Measurements from ENCODE around the gene STAC2. TPM values are rescaled to one million over a fixed set of nuclear protein-coding genes. Genes with fewer than 3 reads are reported as not detected.
A peak's percentile ranks its signal among the peaks of the same experiment; 100 is the strongest.

Gene STAC2
- total and polyA plus RNA-seq, 2 of the 13 experiments (the other 11 are each of a cell fraction or from before 2014, with no cell fraction given): not detected

DNA sequence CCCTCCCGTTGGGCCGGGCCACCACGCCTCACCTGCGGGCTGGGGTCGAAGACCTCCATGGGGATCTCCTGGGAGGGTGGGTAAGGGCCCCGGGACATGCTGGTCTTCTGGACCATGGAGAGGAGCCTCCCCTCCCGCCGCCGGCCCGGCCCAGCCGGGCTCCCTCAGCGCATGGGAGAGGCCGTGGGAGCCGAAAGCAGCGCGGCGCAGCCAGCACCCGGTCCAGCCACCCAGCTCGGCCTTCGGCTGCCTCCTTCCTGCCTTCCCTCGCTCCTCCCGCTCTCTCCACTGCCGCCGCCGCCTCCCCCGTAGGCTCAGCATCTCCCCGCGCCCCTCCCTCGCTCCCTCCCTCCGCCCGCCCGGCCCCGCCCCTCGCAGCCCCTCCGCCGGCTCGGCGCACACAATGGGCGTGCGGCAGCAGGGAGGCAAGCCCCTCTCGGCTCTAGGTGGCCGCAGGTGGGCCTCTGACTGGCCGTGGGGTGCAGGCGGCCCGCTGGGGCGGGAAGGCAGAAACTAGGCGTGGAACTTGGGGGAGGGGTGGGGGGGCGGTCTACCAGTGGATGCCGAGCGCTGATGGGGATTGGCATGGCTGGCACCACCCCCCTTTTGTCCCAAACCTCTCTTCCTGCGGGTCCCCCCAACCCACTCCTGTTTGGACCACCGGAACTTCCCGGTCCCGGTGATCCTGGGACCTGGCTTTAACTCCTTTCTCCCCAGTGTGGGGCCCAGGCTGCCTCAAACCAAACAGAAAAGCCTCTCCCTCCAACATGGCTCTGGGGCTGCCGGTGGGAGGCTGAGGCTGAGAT lies 28.2 kb downstream of the STAC2 start, which contains the start of gene CACNB1 (continued):
- TF ChIP-seq, protein P1, sequence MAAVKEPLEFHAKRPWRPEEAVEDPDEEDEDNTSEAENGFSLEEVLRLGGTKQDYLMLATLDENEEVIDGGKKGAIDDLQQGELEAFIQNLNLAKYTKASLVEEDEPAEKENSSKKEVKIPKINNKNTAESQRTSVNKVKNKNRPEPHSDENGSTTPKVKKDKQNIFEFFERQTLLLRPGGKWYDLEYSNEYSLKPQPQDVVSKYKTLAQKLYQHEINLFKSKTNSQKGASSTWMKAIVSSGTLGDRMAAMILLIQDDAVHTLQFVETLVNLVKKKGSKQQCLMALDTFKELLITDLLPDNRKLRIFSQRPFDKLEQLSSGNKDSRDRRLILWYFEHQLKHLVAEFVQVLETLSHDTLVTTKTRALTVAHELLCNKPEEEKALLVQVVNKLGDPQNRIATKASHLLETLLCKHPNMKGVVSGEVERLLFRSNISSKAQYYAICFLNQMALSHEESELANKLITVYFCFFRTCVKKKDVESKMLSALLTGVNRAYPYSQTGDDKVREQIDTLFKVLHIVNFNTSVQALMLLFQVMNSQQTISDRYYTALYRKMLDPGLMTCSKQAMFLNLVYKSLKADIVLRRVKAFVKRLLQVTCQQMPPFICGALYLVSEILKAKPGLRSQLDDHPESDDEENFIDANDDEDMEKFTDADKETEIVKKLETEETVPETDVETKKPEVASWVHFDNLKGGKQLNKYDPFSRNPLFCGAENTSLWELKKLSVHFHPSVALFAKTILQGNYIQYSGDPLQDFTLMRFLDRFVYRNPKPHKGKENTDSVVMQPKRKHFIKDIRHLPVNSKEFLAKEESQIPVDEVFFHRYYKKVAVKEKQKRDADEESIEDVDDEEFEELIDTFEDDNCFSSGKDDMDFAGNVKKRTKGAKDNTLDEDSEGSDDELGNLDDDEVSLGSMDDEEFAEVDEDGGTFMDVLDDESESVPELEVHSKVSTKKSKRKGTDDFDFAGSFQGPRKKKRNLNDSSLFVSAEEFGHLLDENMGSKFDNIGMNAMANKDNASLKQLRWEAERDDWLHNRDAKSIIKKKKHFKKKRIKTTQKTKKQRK (IDR thresholded peaks at IDR 0.05; ENCODE audit: low read length): no peak
- TF ChIP-seq ZSCAN12 (CRISPR knock-in tag; IDR thresholded peaks at IDR 0.05): no peak
- no peak for TF ChIP-seq PCBP2 (optimal IDR thresholded peaks at IDR 0.05; ENCODE audit: low read depth, low read length, poor library complexity, severe bottlenecking)
- TF ChIP-seq KAT8 (CRISPR knock-in tag; IDR thresholded peaks at IDR 0.05): no peak
- no peak for TF ChIP-seq ZNF224 (CRISPR knock-in tag; IDR thresholded peaks at IDR 0.05)
- no peak for TF ChIP-seq ZNF3 (CRISPR knock-in tag; IDR thresholded peaks at IDR 0.05)
- no peak for TF ChIP-seq TCF7L2 (IDR thresholded peaks at IDR 0.05; ENCODE audit: low read depth, low read length)
- no peak for TF ChIP-seq ZNF776 (CRISPR knock-in tag; IDR thresholded peaks at IDR 0.05)
- no peak for TF ChIP-seq ZNF12 (CRISPR knock-in tag; IDR thresholded peaks at IDR 0.05)
- TF ChIP-seq MATR3 (CRISPR knock-in tag; IDR thresholded peaks at IDR 0.05): no peak
- TF ChIP-seq ZNF614 (CRISPR knock-in tag; IDR thresholded peaks at IDR 0.05; ENCODE audit: borderline replicate concordance): no peak
- TF ChIP-seq, protein P2, sequence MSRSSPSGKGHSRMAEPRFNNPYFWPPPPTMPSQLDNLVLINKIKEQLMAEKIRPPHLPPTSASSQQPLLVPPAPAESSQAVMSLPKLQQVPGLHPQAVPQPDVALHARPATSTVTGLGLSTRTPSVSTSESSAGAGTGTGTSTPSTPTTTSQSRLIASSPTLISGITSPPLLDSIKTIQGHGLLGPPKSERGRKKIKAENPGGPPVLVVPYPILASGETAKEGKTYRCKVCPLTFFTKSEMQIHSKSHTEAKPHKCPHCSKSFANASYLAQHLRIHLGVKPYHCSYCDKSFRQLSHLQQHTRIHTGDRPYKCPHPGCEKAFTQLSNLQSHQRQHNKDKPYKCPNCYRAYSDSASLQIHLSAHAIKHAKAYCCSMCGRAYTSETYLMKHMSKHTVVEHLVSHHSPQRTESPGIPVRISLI (CRISPR knock-in tag; IDR thresholded peaks at IDR 0.05; ENCODE audit: borderline replicate concordance): no peak
- TF ChIP-seq ZNF180 (CRISPR knock-in tag; IDR thresholded peaks at IDR 0.05; ENCODE audit: borderline replicate concordance, low read depth): no peak
- TF ChIP-seq HOXA5 (CRISPR knock-in tag; IDR thresholded peaks at IDR 0.05): no peak
- no peak for TF ChIP-seq ZNF577 (CRISPR knock-in tag; IDR thresholded peaks at IDR 0.05; ENCODE audit: borderline replicate concordance, low read depth)
- TF ChIP-seq, protein P3, sequence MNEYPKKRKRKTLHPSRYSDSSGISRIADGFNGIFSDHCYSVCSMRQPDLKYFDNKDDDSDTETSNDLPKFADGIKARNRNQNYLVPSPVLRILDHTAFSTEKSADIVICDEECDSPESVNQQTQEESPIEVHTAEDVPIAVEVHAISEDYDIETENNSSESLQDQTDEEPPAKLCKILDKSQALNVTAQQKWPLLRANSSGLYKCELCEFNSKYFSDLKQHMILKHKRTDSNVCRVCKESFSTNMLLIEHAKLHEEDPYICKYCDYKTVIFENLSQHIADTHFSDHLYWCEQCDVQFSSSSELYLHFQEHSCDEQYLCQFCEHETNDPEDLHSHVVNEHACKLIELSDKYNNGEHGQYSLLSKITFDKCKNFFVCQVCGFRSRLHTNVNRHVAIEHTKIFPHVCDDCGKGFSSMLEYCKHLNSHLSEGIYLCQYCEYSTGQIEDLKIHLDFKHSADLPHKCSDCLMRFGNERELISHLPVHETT (CRISPR knock-in tag; conservative IDR thresholded peaks at IDR 0.05): no peak
- TF ChIP-seq ZNF274 (CRISPR knock-in tag; IDR thresholded peaks at IDR 0.05): no peak
- TF ChIP-seq, protein P4, sequence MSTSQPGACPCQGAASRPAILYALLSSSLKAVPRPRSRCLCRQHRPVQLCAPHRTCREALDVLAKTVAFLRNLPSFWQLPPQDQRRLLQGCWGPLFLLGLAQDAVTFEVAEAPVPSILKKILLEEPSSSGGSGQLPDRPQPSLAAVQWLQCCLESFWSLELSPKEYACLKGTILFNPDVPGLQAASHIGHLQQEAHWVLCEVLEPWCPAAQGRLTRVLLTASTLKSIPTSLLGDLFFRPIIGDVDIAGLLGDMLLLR (CRISPR knock-in tag; IDR thresholded peaks at IDR 0.05): no peak
- TF ChIP-seq, protein P5, sequence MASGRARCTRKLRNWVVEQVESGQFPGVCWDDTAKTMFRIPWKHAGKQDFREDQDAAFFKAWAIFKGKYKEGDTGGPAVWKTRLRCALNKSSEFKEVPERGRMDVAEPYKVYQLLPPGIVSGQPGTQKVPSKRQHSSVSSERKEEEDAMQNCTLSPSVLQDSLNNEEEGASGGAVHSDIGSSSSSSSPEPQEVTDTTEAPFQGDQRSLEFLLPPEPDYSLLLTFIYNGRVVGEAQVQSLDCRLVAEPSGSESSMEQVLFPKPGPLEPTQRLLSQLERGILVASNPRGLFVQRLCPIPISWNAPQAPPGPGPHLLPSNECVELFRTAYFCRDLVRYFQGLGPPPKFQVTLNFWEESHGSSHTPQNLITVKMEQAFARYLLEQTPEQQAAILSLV (CRISPR knock-in tag; IDR thresholded peaks at IDR 0.05; ENCODE audit: borderline replicate concordance): no peak
- TF ChIP-seq MAZ (IDR thresholded peaks at IDR 0.05; ENCODE audit: borderline replicate concordance, low read depth, low read length): no peak; the same call in 1 of the 2 replicates
- peak; percentile 51; the same call in 1 of the 2 replicates for TF ChIP-seq MAZ (CRISPR knock-in tag; IDR thresholded peaks at IDR 0.05; ENCODE audit: low read depth)
- no peak for TF ChIP-seq XBP1 (CRISPR knock-in tag; IDR thresholded peaks at IDR 0.05)
